Adipocyte (in vitro differentiated cells): ENCODE data around the gene MT1X.
"Not testable (repeated sequence)": the region's sequence is repeated elsewhere in the genome, so short reads cannot be mapped to it uniquely, and the experiment has no call there.

Experiments
- DNase-seq: peaks from one replicate; pipeline ENCODE4 v3.0.0-alpha.2; 2015; ENCODE audit warnings: low read depth
- H3K27me3 ChIP-seq: replicated peaks from 2 replicates; pipeline ENCODE4 v1.7.0; 2013; ENCODE audit warnings: mild to moderate bottlenecking, low read length, moderate library complexity; ENCODE audit not compliant: control insufficient read depth, insufficient read depth
- H3K36me3 ChIP-seq: 2 replicates; pipeline ENCODE4 v1.7.0; 2013; ENCODE audit warnings: low read length, mild to moderate bottlenecking, moderate library complexity; ENCODE audit not compliant: control insufficient read depth, insufficient read depth, severe bottlenecking
- H3K4me1 ChIP-seq: 2 replicates; pipeline ENCODE4 v1.7.0; 2013; ENCODE audit warnings: mild to moderate bottlenecking, low read length, moderate library complexity; ENCODE audit not compliant: control insufficient read depth, insufficient read depth
- H3K4me3 ChIP-seq: 2 replicates; pipeline ENCODE4 v1.7.0; 2013; ENCODE audit warnings: mild to moderate bottlenecking, low read length, moderate library complexity
- H3K9ac ChIP-seq: 2 replicates; pipeline ENCODE4 v1.7.0; 2013; ENCODE audit warnings: mild to moderate bottlenecking, low read length, moderate library complexity
- H3K9me3 ChIP-seq: 2 replicates; pipeline ENCODE4 v1.7.0; 2013; ENCODE audit warnings: mild to moderate bottlenecking, low read length, moderate library complexity; ENCODE audit not compliant: control insufficient read depth

Gene MT1X

GRCh38 chr16:56701534-56701933 lies 19.3 kb downstream of the MT1X start:
- Histone ChIP-seq H3K4me1 (peaks cover 7% of the 10 kb centered on the region), H3K9ac (peak overlapping the region; percentile 44), H3K4me3 (no peak overlapping the region), H3K27me3 (no peaks in the 10 kb centered on the region), H3K36me3 (no peaks in the 10 kb centered on the region), H3K9me3 (peaks cover 2% of the 10 kb centered on the region)
- DNase-seq, result no peak

- no peaks in the 10 kb centered on the region for H3K27me3 ChIP-seq
These were observed 20.6 kb downstream of the MT1X start for GRCh38 chr16:56702836-56703235.

GRCh38 chr16:56708525-56709442 lies 26.5 kb downstream of the MT1X start:
- Histone ChIP-seq H3K27me3 (peaks cover 14% of the 10 kb centered on the region), H3K4me1 (no peaks in the 10 kb centered on the region), H3K36me3 (no peaks in the 10 kb centered on the region), H3K4me3 (no peak overlapping the region), H3K9me3 (no peaks in the 10 kb centered on the region), H3K9ac (no peak overlapping the region)
- DNase-seq, result no peak

More at GRCh38 chr16:56702836-56703235, 20.6 kb downstream of the MT1X start:
- H3K9ac ChIP-seq, result peak overlapping the region; percentile 35
- peaks cover 7% of the 10 kb centered on the region for H3K4me1 ChIP-seq
- no peaks in the 10 kb centered on the region for H3K9me3 ChIP-seq
- H3K4me3 ChIP-seq, result no peak overlapping the region
- DNase-seq, result no peak
- no peaks in the 10 kb centered on the region for H3K36me3 ChIP-seq

GRCh38 chr16:56709443-56710040 lies 27.3 kb downstream of the MT1X start:
- DNase-seq, result no peak
- no peak overlapping the region for H3K4me3 ChIP-seq
- no peaks in the 10 kb centered on the region for H3K4me1 ChIP-seq
- no peaks in the 10 kb centered on the region for H3K9me3 ChIP-seq
- no peaks in the 10 kb centered on the region for H3K36me3 ChIP-seq
- H3K27me3 ChIP-seq, result peaks cover 14% of the 10 kb centered on the region
- no peak overlapping the region for H3K9ac ChIP-seq

- H3K9me3 ChIP-seq, result no peaks in the 10 kb centered on the region
- no peaks in the 10 kb centered on the region for H3K36me3 ChIP-seq
- peaks cover 14% of the 10 kb centered on the region for H3K27me3 ChIP-seq
- H3K4me3 ChIP-seq, result no peak overlapping the region
- H3K4me1 ChIP-seq, result no peaks in the 10 kb centered on the region
- no peak for DNase-seq
- H3K9ac ChIP-seq, result no peak overlapping the region
These were observed 28.0 kb downstream of the MT1X start for GRCh38 chr16:56710181-56710737.

GRCh38 chr16:56711862-56712261 lies 29.6 kb downstream of the MT1X start:
- H3K27me3 ChIP-seq, result peaks cover 14% of the 10 kb centered on the region
- H3K36me3 ChIP-seq, result no peaks in the 10 kb centered on the region
- H3K9ac ChIP-seq, result no peak overlapping the region

GRCh38 chr16:56713794-56714193 lies 31.5 kb downstream of the MT1X start:
- H3K27me3 ChIP-seq, result peaks cover 8% of the 10 kb centered on the region
- no peak overlapping the region for H3K9ac ChIP-seq
- no peaks in the 10 kb centered on the region for H3K9me3 ChIP-seq
- no peak for DNase-seq
- H3K4me1 ChIP-seq, result no peaks in the 10 kb centered on the region
- no peaks in the 10 kb centered on the region for H3K36me3 ChIP-seq
- H3K4me3 ChIP-seq, result no peak overlapping the region

More at GRCh38 chr16:56711862-56712261, 29.6 kb downstream of the MT1X start:
- Histone ChIP-seq H3K4me1 (no peaks in the 10 kb centered on the region), H3K9me3 (no peaks in the 10 kb centered on the region), H3K4me3 (no peak overlapping the region)
- no peak for DNase-seq

GRCh38 chr16:56715126-56715525 lies 32.9 kb downstream of the MT1X start:
- Histone ChIP-seq H3K9me3 (no peaks in the 10 kb centered on the region), H3K9ac (no peak overlapping the region), H3K36me3 (no peaks in the 10 kb centered on the region), H3K4me1 (no peaks in the 10 kb centered on the region), H3K27me3 (no peaks in the 10 kb centered on the region), H3K4me3 (no peak overlapping the region)
- DNase-seq, result no peak

- DNase-seq, result peak; percentile 22
- Histone ChIP-seq H3K9me3 (no peaks in the 10 kb centered on the region), H3K27me3 (no peaks in the 10 kb centered on the region), H3K4me1 (no peaks in the 10 kb centered on the region), H3K9ac (no peak overlapping the region), H3K36me3 (no peaks in the 10 kb centered on the region), H3K4me3 (no peak overlapping the region)
These were observed 34.5 kb downstream of the MT1X start for GRCh38 chr16:56716761-56717160.

GRCh38 chr16:56717532-56717931 lies 35.3 kb downstream of the MT1X start:
- H3K9ac ChIP-seq, H3K9me3 ChIP-seq, DNase-seq, H3K4me3 ChIP-seq, H3K4me1 ChIP-seq, H3K27me3 ChIP-seq, H3K36me3 ChIP-seq: not testable (repeated sequence)

GRCh38 chr16:56722200-56722842 lies 40.1 kb downstream of the MT1X start:
- H3K36me3 ChIP-seq, result no peaks in the 10 kb centered on the region
- DNase-seq, result no peak
- H3K4me1 ChIP-seq, result no peaks in the 10 kb centered on the region
- H3K9ac ChIP-seq, result no peak overlapping the region
- H3K4me3 ChIP-seq, result no peak overlapping the region
- H3K9me3 ChIP-seq, result no peaks in the 10 kb centered on the region
- no peaks in the 10 kb centered on the region for H3K27me3 ChIP-seq
